DND-41 (cell line): ENCODE data around the gene PHOX2A.

Experiments
- ATAC-seq: fragments of 200-7000 bp; cut with Tn5 transposase; 3 replicates; pipeline ENCODE4 v1.9.1; 2021; ENCODE audit warnings: low read depth; ENCODE audit not compliant: insufficient read depth
- DNase-seq: peaks from one replicate; pipeline ENCODE4 v3.0.0-alpha.2; 2020
- H2AFZ ChIP-seq: 2 replicates; pipeline ENCODE4 v1.6.0; 2012; ENCODE audit warnings: low read depth, low read length
- H3K27ac ChIP-seq: 2 replicates; pipeline ENCODE4 v1.5.1; 2012; ENCODE audit warnings: low read length, inconsistent platforms
- H3K27me3 ChIP-seq: fragments of 200-600 bp; sonication (generic); 2 replicates; pipeline ENCODE4 v1.6.0; 2012; ENCODE audit warnings: low read length, mild to moderate bottlenecking, inconsistent platforms; ENCODE audit not compliant: insufficient read depth, poor library complexity
- H3K36me3 ChIP-seq: 2 replicates; pipeline ENCODE4 v1.5.1; 2012; ENCODE audit warnings: low read length, inconsistent platforms; ENCODE audit not compliant: insufficient read depth
- H3K4me1 ChIP-seq: 2 replicates; pipeline ENCODE4 v1.5.1; 2012; ENCODE audit warnings: mild to moderate bottlenecking, low read length; ENCODE audit not compliant: insufficient read depth
- H3K4me2 ChIP-seq: 2 replicates; pipeline ENCODE4 v1.6.0; 2012; ENCODE audit warnings: mild to moderate bottlenecking, moderate library complexity, low read length, inconsistent platforms; ENCODE audit not compliant: insufficient read depth
- H3K4me3 ChIP-seq, 2 experiments: fragments of 200-600 bp in 1 of 2; shearing (Covaris generic) in 1 of 2; 2 replicates each; pipeline ENCODE4 v1.5.1; 2012 to 2016; ENCODE audit warnings: inconsistent platforms in 2 of 2, low read length in 2 of 2, mild to moderate bottlenecking in 2 of 2, low read depth in 1 of 2, moderate library complexity in 1 of 2
- H3K79me2 ChIP-seq: 2 replicates; pipeline ENCODE4 v1.6.0; 2012; ENCODE audit warnings: low read length, inconsistent platforms; ENCODE audit not compliant: insufficient read depth
- H3K9ac ChIP-seq: 2 replicates; pipeline ENCODE4 v1.6.0; 2012; ENCODE audit warnings: low read depth, mild to moderate bottlenecking, inconsistent platforms, low read length, moderate library complexity
- H3K9me3 ChIP-seq: 2 replicates; pipeline ENCODE4 v1.5.1; 2012; ENCODE audit warnings: low read length, moderate library complexity, mild to moderate bottlenecking, inconsistent platforms; ENCODE audit not compliant: insufficient read depth, severe bottlenecking
- H4K20me1 ChIP-seq: 2 replicates; pipeline ENCODE4 v1.6.0; 2012; ENCODE audit warnings: low read length; ENCODE audit not compliant: insufficient read depth
- EZH2 ChIP-seq: IDR thresholded peaks from 3 replicates; pipeline ENCODE4 v1.6.1; 2012; ENCODE audit warnings: borderline replicate concordance, low read depth, mild to moderate bottlenecking, moderate library complexity, low read length, inconsistent platforms; ENCODE audit not compliant: severe bottlenecking
- TF ChIP-seq, protein P1 (sequence below): IDR thresholded peaks from 2 replicates; pipeline ENCODE4 v1.5.1; 2012; ENCODE audit warnings: borderline replicate concordance, low read length, moderate library complexity, mild to moderate bottlenecking; ENCODE audit not compliant: poor library complexity, severe bottlenecking; ENCODE audit errors: extremely low read depth

PHOX2A gene

DNA sequence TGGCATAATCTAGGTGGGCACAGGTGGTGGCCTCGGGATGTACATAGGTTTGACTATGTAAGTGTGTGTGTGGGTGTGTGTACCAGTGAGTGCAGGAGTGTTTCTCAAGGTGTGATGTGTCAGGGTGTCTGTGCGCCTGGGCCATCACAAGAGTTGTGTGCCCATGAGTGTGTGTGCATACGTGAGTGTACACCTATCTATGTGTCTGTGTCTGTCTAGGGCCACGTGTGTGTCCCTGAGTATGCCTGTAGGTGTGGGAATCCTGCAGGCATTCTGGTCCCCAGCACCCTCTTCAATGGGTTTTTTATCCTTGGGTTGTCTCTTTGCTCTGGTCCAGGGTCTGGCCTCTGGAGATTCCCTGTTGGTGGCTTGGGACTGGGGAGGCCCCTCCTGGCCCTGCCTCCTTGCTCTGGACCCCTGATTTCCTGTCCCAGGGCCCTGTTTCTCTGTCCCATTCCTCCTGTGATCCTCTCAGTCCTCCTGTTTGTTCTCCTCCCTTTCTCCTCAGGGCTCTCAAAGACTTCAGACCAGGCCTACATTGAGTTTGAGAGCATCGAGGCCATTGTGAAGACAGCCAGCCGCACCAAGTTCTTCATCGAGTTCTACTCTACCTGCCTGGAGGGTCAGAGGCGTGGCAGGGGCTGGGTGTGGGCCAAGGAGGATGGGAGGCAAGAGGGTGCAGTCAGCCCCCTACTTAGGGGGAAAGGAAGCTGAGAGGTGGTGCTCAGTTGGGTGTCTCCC is 10.0 kb downstream of the PHOX2A start:
- no peak for DNase-seq
- Histone ChIP-seq H3K4me2 (no peak overlapping the region), H3K79me2 (no peaks in the 10 kb centered on the region), H2AFZ (no peak overlapping the region), H3K4me1 (no peaks in the 10 kb centered on the region), H3K27me3 (no peaks in the 10 kb centered on the region), H4K20me1 (peaks cover 34% of the 10 kb centered on the region), H3K9ac (no peak overlapping the region), H3K4me3 (no peak overlapping the region), H3K27ac (no peak overlapping the region), H3K9me3 (no peaks in the 10 kb centered on the region), H3K36me3 (peaks cover 96% of the 10 kb centered on the region)
- TF ChIP-seq, protein P1, sequence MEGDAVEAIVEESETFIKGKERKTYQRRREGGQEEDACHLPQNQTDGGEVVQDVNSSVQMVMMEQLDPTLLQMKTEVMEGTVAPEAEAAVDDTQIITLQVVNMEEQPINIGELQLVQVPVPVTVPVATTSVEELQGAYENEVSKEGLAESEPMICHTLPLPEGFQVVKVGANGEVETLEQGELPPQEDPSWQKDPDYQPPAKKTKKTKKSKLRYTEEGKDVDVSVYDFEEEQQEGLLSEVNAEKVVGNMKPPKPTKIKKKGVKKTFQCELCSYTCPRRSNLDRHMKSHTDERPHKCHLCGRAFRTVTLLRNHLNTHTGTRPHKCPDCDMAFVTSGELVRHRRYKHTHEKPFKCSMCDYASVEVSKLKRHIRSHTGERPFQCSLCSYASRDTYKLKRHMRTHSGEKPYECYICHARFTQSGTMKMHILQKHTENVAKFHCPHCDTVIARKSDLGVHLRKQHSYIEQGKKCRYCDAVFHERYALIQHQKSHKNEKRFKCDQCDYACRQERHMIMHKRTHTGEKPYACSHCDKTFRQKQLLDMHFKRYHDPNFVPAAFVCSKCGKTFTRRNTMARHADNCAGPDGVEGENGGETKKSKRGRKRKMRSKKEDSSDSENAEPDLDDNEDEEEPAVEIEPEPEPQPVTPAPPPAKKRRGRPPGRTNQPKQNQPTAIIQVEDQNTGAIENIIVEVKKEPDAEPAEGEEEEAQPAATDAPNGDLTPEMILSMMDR: no peak
- no peak for TF ChIP-seq EZH2
- ATAC-seq: no peak

DNA sequence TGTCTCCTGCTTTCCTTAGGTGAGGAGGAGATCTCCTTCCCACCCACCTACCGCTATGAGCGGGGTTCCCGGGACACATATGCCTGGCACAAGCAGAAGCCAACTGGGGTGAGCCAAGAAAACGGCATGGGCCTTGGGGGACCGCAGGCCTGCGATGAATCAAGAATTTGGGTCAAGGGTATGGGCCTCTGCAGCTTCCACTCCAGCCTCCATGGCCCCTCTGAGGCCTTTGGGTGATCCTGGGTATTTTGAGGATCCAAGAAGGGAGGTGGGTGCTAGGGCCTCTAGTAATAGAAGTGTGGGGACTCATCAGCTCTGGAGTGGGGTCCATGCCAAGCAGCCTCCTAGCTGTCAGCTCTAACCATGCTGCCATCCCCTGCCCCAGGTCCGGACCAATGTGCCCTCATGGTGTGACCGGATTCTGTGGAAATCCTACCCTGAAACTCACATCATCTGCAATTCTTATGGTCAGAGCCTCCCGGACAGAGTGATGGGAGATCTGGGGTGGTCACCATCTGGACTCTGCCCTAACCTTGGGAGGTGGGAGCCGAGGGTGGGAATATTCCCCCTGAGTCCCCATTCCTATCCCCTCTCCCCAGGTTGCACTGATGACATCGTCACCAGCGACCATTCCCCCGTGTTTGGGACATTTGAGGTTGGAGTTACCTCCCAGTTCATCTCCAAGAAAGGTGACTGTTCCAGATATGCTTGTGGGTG is 10.8 kb downstream of the PHOX2A start:
- Histone ChIP-seq H3K9me3 (no peaks in the 10 kb centered on the region), H3K4me2 (no peak overlapping the region), H3K4me1 (no peaks in the 10 kb centered on the region), H3K27me3 (no peaks in the 10 kb centered on the region), H3K36me3 (peaks cover 100% of the 10 kb centered on the region), H3K79me2 (no peaks in the 10 kb centered on the region), H4K20me1 (peaks cover 33% of the 10 kb centered on the region), H2AFZ (no peak overlapping the region), H3K9ac (no peak overlapping the region), H3K27ac (no peak overlapping the region), H3K4me3 (no peak overlapping the region)
- ATAC-seq (no peak), DNase-seq (no peak)
- TF ChIP-seq, protein P1: no peak
- TF ChIP-seq EZH2: no peak

DNA sequence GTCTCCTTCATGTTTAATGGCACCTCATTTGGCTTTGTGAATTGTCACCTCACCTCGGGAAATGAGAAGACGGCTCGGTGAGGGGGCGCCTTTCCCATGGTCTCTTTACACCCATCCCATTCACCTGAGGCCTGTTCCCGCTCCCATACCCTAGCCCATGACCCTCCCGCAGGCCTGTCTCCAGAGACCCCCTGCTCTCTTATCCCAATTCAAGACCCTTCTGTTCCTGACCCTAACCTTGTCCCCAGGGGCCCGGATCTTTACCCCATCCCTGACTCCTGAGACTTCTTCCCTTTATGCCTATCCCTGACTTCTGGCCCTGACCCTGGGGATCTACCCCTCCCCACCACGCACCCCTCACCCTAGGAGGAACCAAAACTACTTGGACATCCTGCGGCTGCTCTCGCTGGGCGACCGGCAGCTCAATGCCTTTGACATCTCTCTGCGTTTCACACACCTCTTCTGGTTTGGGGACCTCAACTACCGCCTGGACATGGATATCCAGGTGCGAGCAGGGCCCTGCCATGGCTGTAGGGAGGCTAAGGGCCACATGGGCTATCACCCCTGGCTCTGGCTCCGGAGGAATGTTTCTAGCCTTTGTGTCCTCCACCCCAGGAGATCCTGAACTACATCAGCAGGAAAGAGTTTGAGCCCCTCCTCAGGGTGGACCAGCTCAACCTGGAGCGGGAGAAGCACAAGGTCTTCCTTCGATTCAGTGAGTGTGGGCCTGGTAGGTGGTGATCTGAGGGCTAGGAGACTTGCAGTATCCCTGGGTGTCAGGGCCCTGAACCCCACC is 11.5 kb downstream of the PHOX2A start:
- Histone ChIP-seq H3K9ac (no peak overlapping the region), H4K20me1 (peaks cover 28% of the 10 kb centered on the region), H3K4me2 (no peak overlapping the region), H3K9me3 (no peaks in the 10 kb centered on the region), H3K27me3 (no peaks in the 10 kb centered on the region), H3K27ac (no peak overlapping the region), H3K4me3 (no peak overlapping the region), H2AFZ (no peak overlapping the region), H3K79me2 (peaks cover 4% of the 10 kb centered on the region; the same call in 1 of the 2 replicates), H3K4me1 (no peaks in the 10 kb centered on the region), H3K36me3 (peaks cover 100% of the 10 kb centered on the region)
- DNase-seq (no peak), ATAC-seq (no peak)
- TF ChIP-seq EZH2: no peak
- TF ChIP-seq, protein P1: no peak
